ENCODE measurements around the gene INHBE.
A peak's percentile ranks its signal among the peaks of the same experiment; 100 is the strongest.

The INHBE gene

DNA sequence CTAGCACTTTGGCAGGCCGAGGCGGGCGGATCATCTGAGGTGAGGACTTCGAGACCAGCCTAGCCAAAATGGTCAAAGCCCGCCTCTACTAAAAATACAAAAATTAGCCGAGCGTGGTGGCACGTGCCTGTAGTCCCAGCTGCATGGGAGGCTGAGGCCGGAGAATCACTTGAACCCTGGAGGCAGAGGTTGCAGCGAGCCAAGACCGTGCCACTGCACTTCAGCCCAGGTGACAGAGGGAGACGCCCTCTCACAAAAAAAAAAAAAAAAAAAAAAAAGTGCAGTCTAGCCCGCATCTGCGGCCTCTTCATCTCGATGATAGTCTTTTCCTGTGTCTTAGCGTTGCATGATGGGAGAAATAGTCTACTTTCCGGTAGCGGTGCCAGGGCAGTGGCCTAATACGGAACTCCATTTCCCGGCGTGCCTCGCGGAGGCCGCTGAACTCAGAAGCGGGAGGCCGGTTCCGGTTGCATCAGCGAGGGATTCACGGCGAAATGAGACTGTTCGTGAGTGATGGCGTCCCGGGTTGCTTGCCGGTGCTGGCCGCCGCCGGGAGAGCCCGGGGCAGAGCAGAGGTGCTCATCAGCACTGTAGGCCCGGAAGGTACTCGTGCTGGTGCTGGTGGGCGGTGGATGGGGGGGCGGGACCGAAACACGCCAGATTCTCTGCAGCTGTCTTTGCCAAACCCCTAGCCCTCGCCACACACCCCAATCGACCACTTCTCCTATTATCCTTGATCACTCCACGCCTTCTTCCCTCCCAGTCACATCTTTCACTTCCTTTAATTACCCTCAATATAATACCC, 32.7 kb downstream of the INHBE start, which contains the start of gene MARS1 (continued):
- TF ChIP-seq ZNF335 (tag by site-specific recombination; conservative IDR thresholded peaks at IDR 0.05) (peak; percentile 72), ZNF560 (tag by site-specific recombination; IDR thresholded peaks at IDR 0.05; ENCODE audit: borderline replicate concordance) (no peak), ZNF341 (tag by site-specific recombination; IDR thresholded peaks at IDR 0.05; ENCODE audit: low read depth) (peak; percentile 82), ZNF561 (tag by site-specific recombination; IDR thresholded peaks at IDR 0.05; ENCODE audit: borderline replicate concordance) (no peak), ZNF132 (tag by site-specific recombination; IDR thresholded peaks at IDR 0.05; ENCODE audit: borderline replicate concordance) (no peak), ZNF843 (tag by site-specific recombination; IDR thresholded peaks at IDR 0.05) (peak; percentile 36; the same call in 1 of the 2 replicates), ZNF394 (tag by site-specific recombination; IDR thresholded peaks at IDR 0.05; ENCODE audit: borderline replicate concordance) (peak; percentile 20), MZF1 (tag by site-specific recombination; IDR thresholded peaks at IDR 0.05; ENCODE audit: borderline replicate concordance) (no peak), SP3 (tag by site-specific recombination; IDR thresholded peaks at IDR 0.05) (peak; percentile 82), HOXD13 (CRISPR knock-in tag; IDR thresholded peaks at IDR 0.05; ENCODE audit: borderline replicate concordance) (peak; percentile 86; the same call in 1 of the 2 replicates), ZNF571 (tag by site-specific recombination; IDR thresholded peaks at IDR 0.05) (no peak), ZNF211 (tag by site-specific recombination; IDR thresholded peaks at IDR 0.05; ENCODE audit: low read depth) (no peak), MEIS1 (CRISPR knock-in tag; IDR thresholded peaks at IDR 0.05; ENCODE audit: borderline replicate concordance) (no peak), HOXA7 (CRISPR knock-in tag; IDR thresholded peaks at IDR 0.05; ENCODE audit: borderline replicate concordance) (no peak), GLI4 (tag by site-specific recombination; IDR thresholded peaks at IDR 0.05) (no peak), ZNF184 (tag by site-specific recombination; IDR thresholded peaks at IDR 0.05) (0 out of 2 replicates have a peak, but pooled peaks have one; percentile 16), ZNF239 (tag by site-specific recombination; IDR thresholded peaks at IDR 0.05) (0 out of 2 replicates have a peak, but pooled peaks have one; percentile 37), EGR2 (tag by site-specific recombination; IDR thresholded peaks at IDR 0.05; ENCODE audit: low read depth) (peak; percentile 39), ZSCAN30 (tag by site-specific recombination; IDR thresholded peaks at IDR 0.05) (0 out of 2 replicates have a peak, but pooled peaks have one; percentile 27), ZNF24 (tag by site-specific recombination; IDR thresholded peaks at IDR 0.05) (peak; percentile 68; the same call in 1 of the 2 replicates), ZNF174 (tag by site-specific recombination; IDR thresholded peaks at IDR 0.05) (no peak)
- TF ChIP-seq, protein P1, sequence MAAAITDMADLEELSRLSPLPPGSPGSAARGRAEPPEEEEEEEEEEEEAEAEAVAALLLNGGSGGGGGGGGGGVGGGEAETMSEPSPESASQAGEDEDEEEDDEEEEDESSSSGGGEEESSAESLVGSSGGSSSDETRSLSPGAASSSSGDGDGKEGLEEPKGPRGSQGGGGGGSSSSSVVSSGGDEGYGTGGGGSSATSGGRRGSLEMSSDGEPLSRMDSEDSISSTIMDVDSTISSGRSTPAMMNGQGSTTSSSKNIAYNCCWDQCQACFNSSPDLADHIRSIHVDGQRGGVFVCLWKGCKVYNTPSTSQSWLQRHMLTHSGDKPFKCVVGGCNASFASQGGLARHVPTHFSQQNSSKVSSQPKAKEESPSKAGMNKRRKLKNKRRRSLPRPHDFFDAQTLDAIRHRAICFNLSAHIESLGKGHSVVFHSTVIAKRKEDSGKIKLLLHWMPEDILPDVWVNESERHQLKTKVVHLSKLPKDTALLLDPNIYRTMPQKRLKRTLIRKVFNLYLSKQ (tag by site-specific recombination; IDR thresholded peaks at IDR 0.05; ENCODE audit: borderline replicate concordance) = no peak
- TF ChIP-seq, protein P2, sequence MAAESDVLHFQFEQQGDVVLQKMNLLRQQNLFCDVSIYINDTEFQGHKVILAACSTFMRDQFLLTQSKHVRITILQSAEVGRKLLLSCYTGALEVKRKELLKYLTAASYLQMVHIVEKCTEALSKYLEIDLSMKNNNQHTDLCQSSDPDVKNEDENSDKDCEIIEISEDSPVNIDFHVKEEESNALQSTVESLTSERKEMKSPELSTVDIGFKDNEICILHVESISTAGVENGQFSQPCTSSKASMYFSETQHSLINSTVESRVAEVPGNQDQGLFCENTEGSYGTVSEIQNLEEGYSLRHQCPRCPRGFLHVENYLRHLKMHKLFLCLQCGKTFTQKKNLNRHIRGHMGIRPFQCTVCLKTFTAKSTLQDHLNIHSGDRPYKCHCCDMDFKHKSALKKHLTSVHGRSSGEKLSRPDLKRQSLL (tag by site-specific recombination; IDR thresholded peaks at IDR 0.05) = no peak
- TF ChIP-seq, protein P3, sequence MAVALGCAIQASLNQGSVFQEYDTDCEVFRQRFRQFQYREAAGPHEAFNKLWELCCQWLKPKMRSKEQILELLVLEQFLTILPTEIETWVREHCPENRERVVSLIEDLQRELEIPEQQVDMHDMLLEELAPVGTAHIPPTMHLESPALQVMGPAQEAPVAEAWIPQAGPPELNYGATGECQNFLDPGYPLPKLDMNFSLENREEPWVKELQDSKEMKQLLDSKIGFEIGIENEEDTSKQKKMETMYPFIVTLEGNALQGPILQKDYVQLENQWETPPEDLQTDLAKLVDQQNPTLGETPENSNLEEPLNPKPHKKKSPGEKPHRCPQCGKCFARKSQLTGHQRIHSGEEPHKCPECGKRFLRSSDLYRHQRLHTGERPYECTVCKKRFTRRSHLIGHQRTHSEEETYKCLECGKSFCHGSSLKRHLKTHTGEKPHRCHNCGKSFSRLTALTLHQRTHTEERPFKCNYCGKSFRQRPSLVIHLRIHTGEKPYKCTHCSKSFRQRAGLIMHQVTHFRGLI (tag by site-specific recombination; IDR thresholded peaks at IDR 0.05) = no peak
- TF ChIP-seq, protein P4, sequence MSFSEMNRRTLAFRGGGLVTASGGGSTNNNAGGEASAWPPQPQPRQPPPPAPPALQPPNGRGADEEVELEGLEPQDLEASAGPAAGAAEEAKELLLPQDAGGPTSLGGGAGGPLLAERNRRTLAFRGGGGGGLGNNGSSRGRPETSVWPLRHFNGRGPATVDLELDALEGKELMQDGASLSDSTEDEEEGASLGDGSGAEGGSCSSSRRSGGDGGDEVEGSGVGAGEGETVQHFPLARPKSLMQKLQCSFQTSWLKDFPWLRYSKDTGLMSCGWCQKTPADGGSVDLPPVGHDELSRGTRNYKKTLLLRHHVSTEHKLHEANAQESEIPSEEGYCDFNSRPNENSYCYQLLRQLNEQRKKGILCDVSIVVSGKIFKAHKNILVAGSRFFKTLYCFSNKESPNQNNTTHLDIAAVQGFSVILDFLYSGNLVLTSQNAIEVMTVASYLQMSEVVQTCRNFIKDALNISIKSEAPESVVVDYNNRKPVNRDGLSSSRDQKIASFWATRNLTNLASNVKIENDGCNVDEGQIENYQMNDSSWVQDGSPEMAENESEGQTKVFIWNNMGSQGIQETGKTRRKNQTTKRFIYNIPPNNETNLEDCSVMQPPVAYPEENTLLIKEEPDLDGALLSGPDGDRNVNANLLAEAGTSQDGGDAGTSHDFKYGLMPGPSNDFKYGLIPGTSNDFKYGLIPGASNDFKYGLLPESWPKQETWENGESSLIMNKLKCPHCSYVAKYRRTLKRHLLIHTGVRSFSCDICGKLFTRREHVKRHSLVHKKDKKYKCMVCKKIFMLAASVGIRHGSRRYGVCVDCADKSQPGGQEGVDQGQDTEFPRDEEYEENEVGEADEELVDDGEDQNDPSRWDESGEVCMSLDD (tag by site-specific recombination; IDR thresholded peaks at IDR 0.05) = no peak
- TF ChIP-seq, protein P5, sequence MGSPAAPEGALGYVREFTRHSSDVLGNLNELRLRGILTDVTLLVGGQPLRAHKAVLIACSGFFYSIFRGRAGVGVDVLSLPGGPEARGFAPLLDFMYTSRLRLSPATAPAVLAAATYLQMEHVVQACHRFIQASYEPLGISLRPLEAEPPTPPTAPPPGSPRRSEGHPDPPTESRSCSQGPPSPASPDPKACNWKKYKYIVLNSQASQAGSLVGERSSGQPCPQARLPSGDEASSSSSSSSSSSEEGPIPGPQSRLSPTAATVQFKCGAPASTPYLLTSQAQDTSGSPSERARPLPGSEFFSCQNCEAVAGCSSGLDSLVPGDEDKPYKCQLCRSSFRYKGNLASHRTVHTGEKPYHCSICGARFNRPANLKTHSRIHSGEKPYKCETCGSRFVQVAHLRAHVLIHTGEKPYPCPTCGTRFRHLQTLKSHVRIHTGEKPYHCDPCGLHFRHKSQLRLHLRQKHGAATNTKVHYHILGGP (tag by site-specific recombination; IDR thresholded peaks at IDR 0.05) = no peak
- TF ChIP-seq, protein P6, sequence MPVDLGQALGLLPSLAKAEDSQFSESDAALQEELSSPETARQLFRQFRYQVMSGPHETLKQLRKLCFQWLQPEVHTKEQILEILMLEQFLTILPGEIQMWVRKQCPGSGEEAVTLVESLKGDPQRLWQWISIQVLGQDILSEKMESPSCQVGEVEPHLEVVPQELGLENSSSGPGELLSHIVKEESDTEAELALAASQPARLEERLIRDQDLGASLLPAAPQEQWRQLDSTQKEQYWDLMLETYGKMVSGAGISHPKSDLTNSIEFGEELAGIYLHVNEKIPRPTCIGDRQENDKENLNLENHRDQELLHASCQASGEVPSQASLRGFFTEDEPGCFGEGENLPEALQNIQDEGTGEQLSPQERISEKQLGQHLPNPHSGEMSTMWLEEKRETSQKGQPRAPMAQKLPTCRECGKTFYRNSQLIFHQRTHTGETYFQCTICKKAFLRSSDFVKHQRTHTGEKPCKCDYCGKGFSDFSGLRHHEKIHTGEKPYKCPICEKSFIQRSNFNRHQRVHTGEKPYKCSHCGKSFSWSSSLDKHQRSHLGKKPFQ (tag by site-specific recombination; IDR thresholded peaks at IDR 0.05) = no peak
- TF ChIP-seq, protein P7, sequence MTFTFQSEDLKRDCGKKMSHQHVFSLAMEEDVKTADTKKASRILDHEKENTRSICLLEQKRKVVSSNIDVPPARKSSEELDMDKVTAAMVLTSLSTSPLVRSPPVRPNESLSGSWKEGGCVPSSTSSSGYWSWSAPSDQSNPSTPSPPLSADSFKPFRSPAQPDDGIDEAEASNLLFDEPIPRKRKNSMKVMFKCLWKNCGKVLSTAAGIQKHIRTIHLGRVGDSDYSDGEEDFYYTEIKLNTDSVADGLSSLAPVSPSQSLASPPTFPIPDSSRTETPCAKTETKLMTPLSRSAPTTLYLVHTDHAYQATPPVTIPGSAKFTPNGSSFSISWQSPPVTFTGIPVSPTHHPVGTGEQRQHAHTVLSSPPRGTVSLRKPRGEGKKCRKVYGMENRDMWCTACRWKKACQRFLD (tag by site-specific recombination; IDR thresholded peaks at IDR 0.05) = peak; percentile 80; the same call in 1 of the 2 replicates

All from HEK293 (cell line).